HepG2 (cell line): ENCODE results near the gene CFTR. TPM values are rescaled to one million over a fixed set of nuclear protein-coding genes. Genes with fewer than 3 reads are reported as not detected.

Source experiments
- ATAC-seq: fragments of 200-7000 bp; cut with Tn5 transposase; 3 replicates; pipeline ENCODE4 v1.9.1; 2020; ENCODE audit warnings: mild to moderate bottlenecking, moderate library complexity
- BruUV-seq: library from RNA; stranded (reverse); fragments of 400-500 nt; replicated peaks from 2 replicates; lab custom pipeline; 2021; lab: Mats Ljungman, UMichigan
- CTCF ChIA-PET: fragments of 300-600 bp; formaldehyde crosslinking; extraction: SDS; loops from one replicate; lab custom pipeline; 2021; ENCODE audit warnings: low total read pairs, inconsistent platforms, low intra/inter-chr PET ratio; lab: Yijun Ruan, JAX
- POLR2A ChIA-PET: fragments of 350-600 bp; sonication (Branson Sonifier 250); formaldehyde crosslinking; loops from one replicate; lab custom pipeline; 2020; ENCODE audit warnings: antibody characterized with exemption, inconsistent platforms; lab: Yijun Ruan, JAX
- DNase-seq: peaks from one replicate; pipeline ENCODE4 v3.0.0-alpha.2; 2015; ENCODE audit warnings: low spot score
- FAIRE-seq: peaks from 3 replicates; lab custom pipeline; 2011; peaks lifted over from hg19 to GRCh38; lab: Jason Lieb, UNC
- H2AFZ ChIP-seq: one replicate; pipeline ENCODE4 v1.6.1; 2011; ENCODE audit warnings: low read length, inconsistent platforms
- H3K27ac ChIP-seq: fragments of 300-600 bp; 3 replicates; pipeline ENCODE4 v1.8.0; 2011; ENCODE audit warnings: mixed run types, mild to moderate bottlenecking, mixed read lengths, low read length, inconsistent platforms; ENCODE audit not compliant: insufficient read depth; ENCODE audit errors: extremely low read length
- H3K27me3 ChIP-seq, 2 experiments: fragments of 200-600 bp in 1 of 2; 2 replicates in 1 of 2; 3 replicates in 1 of 2; pipeline versions ENCODE4 v1.6.0 to v1.8.0; 2011; ENCODE audit warnings: low read length in 2 of 2, mild to moderate bottlenecking in 2 of 2, moderate library complexity in 2 of 2, inconsistent platforms in 1 of 2; ENCODE audit not compliant: insufficient read depth in 2 of 2, control insufficient read depth in 1 of 2
- H3K36me3 ChIP-seq, 2 experiments: fragments of 200-600 bp in 1 of 2; replicated peaks in 1 of 2; 2 replicates in 1 of 2; 3 replicates in 1 of 2; pipeline versions ENCODE4 v1.5.1 to v1.8.0; 2011; ENCODE audit warnings: low read length in 2 of 2, inconsistent platforms in 1 of 2; ENCODE audit not compliant: insufficient read depth in 2 of 2, control insufficient read depth in 1 of 2
- H3K4me1 ChIP-seq: 2 replicates; pipeline ENCODE4 v1.5.1; 2012; ENCODE audit warnings: low read length, inconsistent platforms; ENCODE audit not compliant: insufficient read depth
- H3K4me2 ChIP-seq: 2 replicates; pipeline ENCODE4 v1.6.0; 2011; ENCODE audit warnings: low read depth, low read length, inconsistent platforms
- H3K4me3 ChIP-seq, 3 experiments: fragments of 200-600 bp in 1 of 3; sonication (generic), shearing (Covaris generic) in 1 of 3; replicated peaks in 1 of 3; 2 replicates each; pipeline ENCODE4 v1.5.1; 2011 to 2016; ENCODE audit warnings: low read length in 3 of 3, inconsistent platforms in 2 of 3, low read depth in 2 of 3, mild to moderate bottlenecking in 2 of 3, control low read depth in 1 of 3, mixed read lengths in 1 of 3; ENCODE audit not compliant: insufficient read depth in 1 of 3
- H3K79me2 ChIP-seq: one replicate; pipeline ENCODE4 v1.6.1; 2011; ENCODE audit warnings: low read length, inconsistent platforms; ENCODE audit not compliant: insufficient read depth
- H3K9ac ChIP-seq: 2 replicates; pipeline ENCODE4 v1.6.0; 2011; ENCODE audit warnings: mild to moderate bottlenecking, low read depth, low read length, inconsistent platforms; ENCODE audit not compliant: insufficient read depth
- H3K9me3 ChIP-seq: 2 replicates; pipeline ENCODE4 v1.5.1; 2012; ENCODE audit warnings: mild to moderate bottlenecking, low read length
- H4K20me1 ChIP-seq: 2 replicates; pipeline ENCODE4 v1.6.0; 2011; ENCODE audit warnings: inconsistent platforms, mild to moderate bottlenecking, low read length, moderate library complexity; ENCODE audit not compliant: insufficient read depth
- AGO1 ChIP-seq: fragments of 200-400 bp; formaldehyde crosslinking; IDR thresholded peaks from 2 replicates; pipeline ENCODE4 v1.6.1; 2017; ENCODE audit warnings: mild to moderate bottlenecking, low read depth, low read length, moderate library complexity; ENCODE audit not compliant: poor library complexity, severe bottlenecking
- E2F1 ChIP-seq: sonication (generic); formaldehyde crosslinking; IDR thresholded peaks from 2 replicates; pipeline ENCODE4 v1.5.0; 2020; ENCODE audit warnings: missing genetic modification reagents
- HMG20A ChIP-seq: IDR thresholded peaks from 2 replicates; pipeline ENCODE4 v1.6.1; 2016; ENCODE audit warnings: borderline replicate concordance
- IKZF1 ChIP-seq: fragments of 450-650 bp; IDR thresholded peaks from 2 replicates; pipeline ENCODE4 v1.7.1; 2016
- MXI1 ChIP-seq: IDR thresholded peaks from 3 replicates; pipeline ENCODE4 v1.6.1; 2012; ENCODE audit warnings: low read depth, low read length, inconsistent platforms, borderline replicate concordance
- NONO ChIP-seq, 2 experiments: fragments of 450-650 bp in 1 of 2; sonication (generic) in 1 of 2; formaldehyde crosslinking in 1 of 2; IDR thresholded peaks in 1 of 2; conservative IDR thresholded peaks in 1 of 2; 2 replicates each; pipeline versions ENCODE4 v1.6.1 to v1.8.0; 2017 to 2022; ENCODE audit warnings: mild to moderate bottlenecking in 1 of 2, missing genetic modification reagents in 1 of 2, moderate library complexity in 1 of 2
- RAD51 ChIP-seq: fragments of 450-650 bp; IDR thresholded peaks from 2 replicates; pipeline ENCODE4 v1.6.1; 2016; ENCODE audit warnings: borderline replicate concordance
- SMAD1 ChIP-seq: sonication (generic); formaldehyde crosslinking; IDR thresholded peaks from 2 replicates; pipeline ENCODE4 v1.4.0; 2020; ENCODE audit warnings: missing genetic modification reagents, low read depth, mild to moderate bottlenecking, borderline replicate concordance
- ZNF232 ChIP-seq: sonication (generic); formaldehyde crosslinking; IDR thresholded peaks from 2 replicates; pipeline ENCODE4 v1.4.0; 2020; ENCODE audit warnings: missing genetic modification reagents, borderline replicate concordance
- ZNF839 ChIP-seq: sonication (generic); formaldehyde crosslinking; IDR thresholded peaks from 2 replicates; pipeline ENCODE4 v1.4.0; 2020; ENCODE audit warnings: missing genetic modification reagents, mild to moderate bottlenecking, borderline replicate concordance
- ZNF841 ChIP-seq: sonication (generic); formaldehyde crosslinking; IDR thresholded peaks from 2 replicates; pipeline ENCODE4 v1.8.1; 2023; ENCODE audit warnings: missing genetic modification reagents, borderline replicate concordance
- WGBS: methylation state at CpG from one replicate; pipeline ENCODE4 v1.1.6; 2017; ENCODE audit warnings: low lambda C conversion rate; 5-methylcytosine and 5-hydroxymethylcytosine counted together
- in situ Hi-C: cut with HindIII; loops from 2 replicates; pipeline ENCODE4 v1.10.0; 2017; ENCODE audit warnings: low pct_unique_long_range_greater_than_20kb; ENCODE audit not compliant: extremely low pct_ligation_motif_present
- intact Hi-C: fragments of 100-400 bp; cut with micrococcal nuclease; formaldehyde crosslinking; loops from one replicate; pipeline ENCODE4 v1.10.0; 2022; ENCODE audit not compliant: unreplicated experiment
- polyA plus RNA-seq, 8 experiments: library from polyadenylated mRNA; depleted of rRNA in 3 of 8; stranded (reverse) in 7 of 8; unstranded in 1 of 8; fragments of >200 nt; fragmentation: Illumina TruSeq in 4 of 8; extraction: Trizol in 4 of 8; gene quantifications; 2 replicates each; pipeline versions ENCODE4 v1.2.1 to v1.2.3, GENCODE V29; 2011 to 2016; ENCODE audit warnings: low read depth in 4 of 8, missing spikeins in 1 of 8, mixed read lengths in 1 of 8; ENCODE audit not compliant: insufficient read depth in 1 of 8
- total RNA-seq, 5 experiments: library from RNA; depleted of rRNA; stranded (reverse); fragments of >200 nt; fragmentation: Illumina TruSeq; extraction: Trizol; gene quantifications; 2 replicates each; pipeline ENCODE4 v1.2.3, GENCODE V29; 2016; ENCODE audit warnings: low read depth in 1 of 5
- TF ChIP-seq, protein P1 (sequence below): sonication (generic); formaldehyde crosslinking; IDR thresholded peaks from 2 replicates; pipeline ENCODE4 v1.5.1; 2020; ENCODE audit warnings: missing genetic modification reagents, mild to moderate bottlenecking, borderline replicate concordance

Gene CFTR
- total and polyA plus RNA-seq, 2 of the 13 experiments (the other 11 are each of a cell fraction or from before 2014, with no cell fraction given): not detected

- Histone ChIP-seq H3K79me2 (no peaks in the 10 kb centered on the region), H3K4me3 (no peak overlapping the region), H3K9me3 (no peaks in the 10 kb centered on the region), H4K20me1 (no peaks in the 10 kb centered on the region), H3K36me3 (no peaks in the 10 kb centered on the region), H3K4me1 (no peaks in the 10 kb centered on the region), H3K9ac (no peak overlapping the region), H2AFZ (no peak overlapping the region), H3K27me3 (no peaks in the 10 kb centered on the region), H3K4me2 (no peak overlapping the region), H3K27ac (no peak overlapping the region)
- no peak for ATAC-seq
- TF ChIP-seq SMAD1: no peak
- TF ChIP-seq ZNF839 (CRISPR knock-in tag): no peak
- no peak for TF ChIP-seq RAD51
- no peak for TF ChIP-seq MXI1
- no peak for TF ChIP-seq ZNF232 (CRISPR knock-in tag)
- no peak for TF ChIP-seq E2F1
- no peak for TF ChIP-seq HMG20A (CRISPR knock-in tag)
- TF ChIP-seq AGO1: no peak
- no peak for TF ChIP-seq ZNF841
- TF ChIP-seq IKZF1: no peak
- no peak for TF ChIP-seq NONO (IDR thresholded peaks at IDR 0.05)
- no peak for TF ChIP-seq NONO (CRISPR knock-in tag; conservative IDR thresholded peaks at IDR 0.05)
- TF ChIP-seq, protein P1, sequence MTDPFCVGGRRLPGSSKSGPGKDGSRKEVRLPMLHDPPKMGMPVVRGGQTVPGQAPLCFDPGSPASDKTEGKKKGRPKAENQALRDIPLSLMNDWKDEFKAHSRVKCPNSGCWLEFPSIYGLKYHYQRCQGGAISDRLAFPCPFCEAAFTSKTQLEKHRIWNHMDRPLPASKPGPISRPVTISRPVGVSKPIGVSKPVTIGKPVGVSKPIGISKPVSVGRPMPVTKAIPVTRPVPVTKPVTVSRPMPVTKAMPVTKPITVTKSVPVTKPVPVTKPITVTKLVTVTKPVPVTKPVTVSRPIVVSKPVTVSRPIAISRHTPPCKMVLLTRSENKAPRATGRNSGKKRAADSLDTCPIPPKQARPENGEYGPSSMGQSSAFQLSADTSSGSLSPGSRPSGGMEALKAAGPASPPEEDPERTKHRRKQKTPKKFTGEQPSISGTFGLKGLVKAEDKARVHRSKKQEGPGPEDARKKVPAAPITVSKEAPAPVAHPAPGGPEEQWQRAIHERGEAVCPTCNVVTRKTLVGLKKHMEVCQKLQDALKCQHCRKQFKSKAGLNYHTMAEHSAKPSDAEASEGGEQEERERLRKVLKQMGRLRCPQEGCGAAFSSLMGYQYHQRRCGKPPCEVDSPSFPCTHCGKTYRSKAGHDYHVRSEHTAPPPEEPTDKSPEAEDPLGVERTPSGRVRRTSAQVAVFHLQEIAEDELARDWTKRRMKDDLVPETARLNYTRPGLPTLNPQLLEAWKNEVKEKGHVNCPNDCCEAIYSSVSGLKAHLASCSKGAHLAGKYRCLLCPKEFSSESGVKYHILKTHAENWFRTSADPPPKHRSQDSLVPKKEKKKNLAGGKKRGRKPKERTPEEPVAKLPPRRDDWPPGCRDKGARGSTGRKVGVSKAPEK (CRISPR knock-in tag): no peak
- no peak for FAIRE-seq
- POLR2A ChIA-PET: no interaction called here
- no peak for DNase-seq
- in situ Hi-C loops (no loop called here), intact Hi-C loops (no loop called here)
- WGBS: 3% methylated on average over 2 of the region's 2 CpGs
- no TSS peak for BruUV-seq
- CTCF ChIA-PET: no interaction called here
Measured at GRCh38 chr7:117667456-117667855, 187.6 kb downstream of the CFTR start.
